Measurements from ENCODE around the gene SKIL. TPM values are rescaled to one million over a fixed set of nuclear protein-coding genes. Genes with fewer than 3 reads are reported as not detected.

Gene SKIL
- total and polyA plus RNA-seq, 2 experiments from 2014 or later: 141 to 358 TPM

GRCh38 chr3:170355738-170356595, 1.5 kb upstream of the SKIL start (continued):
- no peak for TF ChIP-seq ZNF462 (CRISPR knock-in tag; IDR thresholded peaks at IDR 0.05)
- TF ChIP-seq, protein P1, sequence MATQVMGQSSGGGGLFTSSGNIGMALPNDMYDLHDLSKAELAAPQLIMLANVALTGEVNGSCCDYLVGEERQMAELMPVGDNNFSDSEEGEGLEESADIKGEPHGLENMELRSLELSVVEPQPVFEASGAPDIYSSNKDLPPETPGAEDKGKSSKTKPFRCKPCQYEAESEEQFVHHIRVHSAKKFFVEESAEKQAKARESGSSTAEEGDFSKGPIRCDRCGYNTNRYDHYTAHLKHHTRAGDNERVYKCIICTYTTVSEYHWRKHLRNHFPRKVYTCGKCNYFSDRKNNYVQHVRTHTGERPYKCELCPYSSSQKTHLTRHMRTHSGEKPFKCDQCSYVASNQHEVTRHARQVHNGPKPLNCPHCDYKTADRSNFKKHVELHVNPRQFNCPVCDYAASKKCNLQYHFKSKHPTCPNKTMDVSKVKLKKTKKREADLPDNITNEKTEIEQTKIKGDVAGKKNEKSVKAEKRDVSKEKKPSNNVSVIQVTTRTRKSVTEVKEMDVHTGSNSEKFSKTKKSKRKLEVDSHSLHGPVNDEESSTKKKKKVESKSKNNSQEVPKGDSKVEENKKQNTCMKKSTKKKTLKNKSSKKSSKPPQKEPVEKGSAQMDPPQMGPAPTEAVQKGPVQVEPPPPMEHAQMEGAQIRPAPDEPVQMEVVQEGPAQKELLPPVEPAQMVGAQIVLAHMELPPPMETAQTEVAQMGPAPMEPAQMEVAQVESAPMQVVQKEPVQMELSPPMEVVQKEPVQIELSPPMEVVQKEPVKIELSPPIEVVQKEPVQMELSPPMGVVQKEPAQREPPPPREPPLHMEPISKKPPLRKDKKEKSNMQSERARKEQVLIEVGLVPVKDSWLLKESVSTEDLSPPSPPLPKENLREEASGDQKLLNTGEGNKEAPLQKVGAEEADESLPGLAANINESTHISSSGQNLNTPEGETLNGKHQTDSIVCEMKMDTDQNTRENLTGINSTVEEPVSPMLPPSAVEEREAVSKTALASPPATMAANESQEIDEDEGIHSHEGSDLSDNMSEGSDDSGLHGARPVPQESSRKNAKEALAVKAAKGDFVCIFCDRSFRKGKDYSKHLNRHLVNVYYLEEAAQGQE (IDR thresholded peaks at IDR 0.05; ENCODE audit: unreplicated experiment): no peak
- no peak for TF ChIP-seq POLR2AphosphoS5 (IDR thresholded peaks at IDR 0.05; ENCODE audit: low read depth)
- no peak for TF ChIP-seq JUNB (IDR thresholded peaks at IDR 0.05; ENCODE audit: unreplicated experiment)
- TF ChIP-seq STAT1 (IDR thresholded peaks at IDR 0.05; ENCODE audit: unreplicated experiment): no peak

All from GM23338 (cell line).